RCC 7860 (cell line): ENCODE data around the gene CAMK4.

Experiments used
- DNase-seq: peaks from one replicate; pipeline ENCODE4 v3.0.0-alpha.2; 2015; ENCODE audit warnings: low spot score
- FAIRE-seq: peaks from 2 replicates; lab custom pipeline; 2012; peaks lifted over from hg19 to GRCh38; lab: Jason Lieb, UNC

CAMK4 gene

DNA sequence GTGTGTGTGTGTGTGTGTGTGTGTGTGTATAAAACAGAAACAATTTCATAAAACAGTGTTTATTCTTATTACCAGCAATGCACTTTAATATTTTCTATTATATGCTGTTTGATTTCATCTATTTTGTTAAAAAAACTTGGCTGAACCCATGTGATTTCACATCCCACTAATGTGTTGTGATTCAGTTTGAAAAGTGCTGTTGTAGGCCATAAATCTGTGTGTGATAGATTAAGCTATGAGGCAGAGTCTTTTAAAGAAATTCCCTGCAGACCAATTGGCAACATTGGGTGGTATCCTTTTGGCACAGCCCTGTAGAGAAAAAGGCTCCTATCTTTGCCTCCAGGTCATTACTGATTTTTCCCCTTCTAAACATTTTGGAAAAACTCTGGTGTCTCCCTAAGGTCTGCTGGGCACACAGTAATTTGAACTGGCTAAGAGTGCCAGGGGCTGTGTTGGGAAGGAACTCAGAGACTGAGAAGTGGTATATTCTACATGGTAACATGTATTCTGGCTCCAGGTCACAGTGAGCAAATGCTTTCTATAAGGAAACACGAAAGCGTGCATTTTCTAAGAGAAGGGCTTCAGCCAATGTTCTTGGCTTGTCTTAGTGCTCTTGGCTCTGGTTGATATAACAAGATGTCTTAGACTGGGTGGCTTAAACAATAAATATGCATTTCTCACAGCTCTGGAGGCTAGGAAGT, 4.5 kb downstream of the CAMK4 start:
- FAIRE-seq, result no peak

DNA sequence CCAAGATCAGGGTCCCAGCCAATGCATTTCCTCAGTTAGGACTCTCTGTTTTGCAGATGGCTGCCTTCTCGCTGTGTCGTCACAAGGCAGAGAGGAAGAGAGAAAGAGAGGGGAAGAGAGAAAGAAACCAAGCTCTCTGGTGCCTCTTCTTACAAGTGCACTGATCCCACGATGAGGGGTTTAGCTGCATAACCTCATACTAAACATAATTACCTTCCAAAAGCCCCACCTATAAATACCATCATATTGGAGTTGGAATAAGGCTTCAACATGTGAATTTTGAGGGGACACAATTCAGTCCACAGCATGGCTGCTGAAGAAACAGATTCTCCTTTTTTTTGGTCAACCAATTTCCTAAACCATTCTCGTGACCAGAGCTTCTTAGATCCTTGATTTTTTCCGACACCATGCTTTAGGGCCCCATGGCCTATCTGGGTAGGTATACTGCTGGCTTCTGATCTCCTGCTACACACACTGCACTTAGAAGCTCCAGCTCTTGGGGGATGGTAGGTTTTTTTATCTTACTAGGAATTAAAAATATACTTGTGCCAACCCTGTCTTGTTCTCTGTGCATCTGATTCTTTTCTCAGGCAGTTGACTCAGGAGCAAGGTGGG, 5.1 kb downstream of the CAMK4 start:
- no peak for FAIRE-seq

More for the DNA sequence above, 4.5 kb downstream of the CAMK4 start:
- DNase-seq, result no peak

DNA sequence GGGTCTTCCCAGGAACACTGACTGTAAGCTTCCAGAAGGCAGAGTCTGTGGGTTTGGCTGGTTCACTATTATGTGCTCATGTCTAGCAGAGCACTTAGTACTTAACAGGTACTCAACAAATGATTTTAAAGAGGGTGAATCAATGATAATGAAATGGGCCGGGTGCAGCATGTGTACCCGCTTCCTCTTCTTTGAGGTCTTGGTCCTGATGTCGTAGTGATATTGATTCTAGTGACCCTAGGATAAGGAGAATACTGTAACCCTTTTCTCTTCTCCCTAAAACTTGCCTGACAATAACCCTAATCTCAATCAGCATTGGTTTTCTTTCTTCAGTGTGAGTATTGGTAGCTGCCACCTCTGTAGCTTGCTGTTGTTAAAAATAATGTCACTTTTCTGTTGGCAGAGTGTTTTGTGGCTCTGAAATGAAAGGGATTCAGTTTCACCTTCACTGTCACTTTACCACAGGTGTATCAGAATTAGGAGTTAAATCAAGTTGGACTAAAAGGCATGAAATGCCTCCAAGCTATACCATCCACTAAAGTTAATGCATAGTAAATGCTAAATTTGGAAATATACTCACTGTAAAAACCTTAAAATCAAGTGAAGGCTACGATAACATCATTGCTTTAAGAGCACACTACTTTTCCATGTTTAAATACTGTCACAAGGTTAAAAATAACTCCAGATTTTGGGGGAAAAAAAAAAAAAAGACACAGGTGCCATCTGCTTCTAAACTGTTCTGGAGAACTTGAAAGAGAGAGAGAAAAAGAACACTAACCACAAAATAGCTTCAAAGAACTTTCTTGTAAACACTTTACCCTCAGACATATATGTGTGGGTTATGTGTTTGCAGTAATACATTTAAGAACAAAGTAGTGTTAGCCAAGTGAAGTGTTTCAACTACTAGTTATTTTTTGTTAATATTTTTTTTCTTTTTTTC, 6.0 kb downstream of the CAMK4 start:
- DNase-seq (no peak), FAIRE-seq (no peak)

More for the DNA sequence above, 5.1 kb downstream of the CAMK4 start:
- DNase-seq, result no peak

DNA sequence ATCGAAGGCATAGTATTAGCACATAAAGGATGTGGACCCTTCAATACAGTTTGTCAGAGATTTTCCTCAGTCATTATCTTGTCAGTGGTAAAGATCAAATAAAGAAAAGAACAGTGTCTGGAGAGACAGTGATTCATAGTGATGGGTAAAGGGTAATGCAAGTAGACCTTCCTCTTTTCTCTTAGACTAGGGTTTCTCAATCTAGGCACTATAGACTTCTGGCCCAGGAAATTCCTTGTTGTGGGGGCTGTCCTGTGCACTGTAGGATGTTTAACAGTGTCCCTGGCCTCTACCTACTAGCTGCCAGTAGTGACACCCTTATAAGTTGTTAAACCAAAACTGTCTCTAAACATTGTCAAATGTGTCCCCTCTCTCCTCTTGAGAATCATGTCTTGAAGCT, 6.9 kb downstream of the CAMK4 start:
- FAIRE-seq (no peak), DNase-seq (no peak)

DNA sequence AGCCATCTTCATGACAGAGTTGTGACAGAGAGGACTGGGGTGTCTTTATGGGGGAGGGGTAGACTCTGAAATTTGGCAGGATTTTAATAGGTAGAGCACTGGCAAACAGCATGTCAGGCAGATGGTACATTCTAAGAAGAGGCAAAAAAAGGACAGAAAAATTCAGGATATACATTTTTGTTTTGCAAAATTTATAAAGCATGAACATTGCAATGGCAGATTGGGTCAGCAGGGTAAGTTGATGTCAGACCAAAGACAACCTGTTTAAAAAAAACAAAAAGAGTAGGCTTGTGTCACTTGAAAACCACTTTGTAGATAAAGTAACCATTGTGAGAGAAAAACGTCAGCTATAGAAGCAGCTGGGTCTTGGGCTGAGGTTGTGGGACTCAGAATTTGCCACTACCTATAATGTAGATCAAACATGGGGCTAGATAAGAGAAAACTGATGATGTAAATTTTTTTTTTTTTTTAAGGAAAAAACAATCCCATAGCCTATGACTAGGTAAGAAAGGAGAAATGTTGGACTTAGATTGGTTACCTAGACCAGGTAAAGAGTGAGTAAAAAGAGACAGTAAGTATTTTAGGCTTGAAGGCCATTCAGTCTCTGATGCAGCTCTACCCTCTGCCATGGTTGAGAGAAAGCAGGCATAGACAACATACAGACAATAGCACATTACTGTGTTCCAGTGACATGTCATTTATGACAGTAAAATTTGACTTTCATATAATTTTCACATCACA, 8.3 kb downstream of the CAMK4 start:
- FAIRE-seq (no peak), DNase-seq (no peak)

DNA sequence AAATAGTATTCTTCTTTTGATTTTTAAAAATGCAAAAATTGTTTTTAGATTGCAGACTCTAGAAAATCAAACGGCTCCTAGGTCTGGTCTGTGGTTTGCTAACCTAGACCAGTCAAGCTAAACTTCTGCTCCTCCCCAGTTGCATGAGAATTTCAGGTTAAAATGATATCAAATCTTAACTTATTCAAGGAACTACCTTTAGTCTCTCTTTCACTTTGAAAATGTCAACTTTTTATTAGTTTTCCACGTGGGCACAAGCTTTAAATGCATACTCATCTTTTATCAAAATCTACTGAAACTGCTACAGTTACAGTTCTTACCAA, 8.8 kb downstream of the CAMK4 start:
- FAIRE-seq, result no peak
- no peak for DNase-seq

DNA sequence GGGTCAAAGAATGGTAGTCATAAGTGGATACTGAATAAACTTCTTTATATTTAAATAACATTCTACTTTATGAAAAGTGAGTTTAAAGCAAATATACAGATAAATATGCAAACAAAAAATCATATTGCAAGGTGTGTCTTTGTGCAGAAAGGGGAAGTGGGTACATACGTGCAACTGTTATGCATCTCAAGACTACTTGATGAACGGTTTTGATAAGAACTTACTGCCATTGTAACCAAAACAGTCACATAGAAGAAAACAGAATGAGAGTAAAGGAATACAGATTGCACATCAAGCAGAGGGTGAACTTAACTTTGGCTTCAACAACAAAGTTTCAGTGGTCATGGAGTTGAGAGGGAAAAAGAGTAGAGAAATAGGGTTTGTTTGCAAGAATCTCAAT, 9.9 kb downstream of the CAMK4 start:
- FAIRE-seq, result no peak
- DNase-seq, result no peak

DNA sequence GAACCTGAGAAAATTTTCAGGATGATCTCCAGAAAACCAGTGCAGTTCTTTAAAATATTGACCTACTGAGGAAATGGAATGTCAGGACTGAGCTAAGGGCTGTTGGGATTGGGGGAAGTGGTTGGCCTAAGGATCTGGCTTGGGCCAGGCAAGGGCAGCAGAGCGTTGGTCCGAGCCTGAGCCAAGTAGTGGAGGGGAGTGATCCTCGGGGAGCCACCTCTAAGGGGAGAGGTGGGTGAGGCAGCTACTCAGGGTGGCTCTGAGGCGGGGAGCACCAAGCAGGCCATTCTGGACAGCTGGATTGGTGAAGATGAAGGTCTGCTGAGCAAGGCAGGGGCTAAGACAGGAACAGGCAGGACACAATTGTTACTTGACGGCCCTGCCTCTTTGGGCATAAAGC, 11.5 kb downstream of the CAMK4 start:
- FAIRE-seq (no peak), DNase-seq (no peak)

DNA sequence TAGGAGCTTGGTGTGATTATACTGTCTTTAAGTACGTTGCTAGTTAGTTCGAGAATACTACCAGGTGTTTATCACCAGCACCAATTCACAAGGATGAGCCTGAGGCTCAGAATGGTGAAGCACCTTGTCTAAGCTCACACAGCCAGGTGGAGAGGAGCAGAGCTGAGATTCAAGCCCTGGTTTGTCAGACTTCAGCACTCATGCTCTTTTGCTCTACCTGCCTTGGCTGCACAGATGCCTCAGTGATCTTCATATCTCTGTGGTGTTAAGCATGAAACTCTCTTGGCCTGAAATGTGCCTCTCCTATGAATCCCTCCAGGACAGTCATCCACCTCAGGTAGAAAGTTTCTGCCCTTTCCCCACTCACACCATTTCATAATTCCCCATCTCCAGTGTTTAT, 12.2 kb downstream of the CAMK4 start:
- FAIRE-seq, result no peak
- DNase-seq, result no peak

DNA sequence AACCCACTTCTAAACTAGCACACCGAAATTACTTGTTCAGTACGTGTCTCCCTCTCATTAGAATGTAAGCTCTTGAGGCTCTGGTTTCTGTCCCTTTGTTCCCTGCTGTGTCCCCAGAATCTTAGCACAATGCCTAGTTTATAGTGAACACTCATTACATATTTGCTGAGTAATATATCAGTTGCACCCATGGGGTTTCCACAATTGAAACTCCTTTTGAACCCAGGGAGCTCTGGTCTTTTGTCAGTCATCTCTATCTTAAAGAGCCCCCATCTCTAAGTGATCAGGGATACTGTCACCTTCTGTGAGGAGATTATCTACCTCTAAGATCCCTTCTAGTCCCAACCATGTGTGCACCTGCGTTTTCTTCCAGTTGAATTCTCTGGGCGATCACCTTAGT, 12.8 kb downstream of the CAMK4 start:
- DNase-seq, result no peak
- no peak for FAIRE-seq

DNA sequence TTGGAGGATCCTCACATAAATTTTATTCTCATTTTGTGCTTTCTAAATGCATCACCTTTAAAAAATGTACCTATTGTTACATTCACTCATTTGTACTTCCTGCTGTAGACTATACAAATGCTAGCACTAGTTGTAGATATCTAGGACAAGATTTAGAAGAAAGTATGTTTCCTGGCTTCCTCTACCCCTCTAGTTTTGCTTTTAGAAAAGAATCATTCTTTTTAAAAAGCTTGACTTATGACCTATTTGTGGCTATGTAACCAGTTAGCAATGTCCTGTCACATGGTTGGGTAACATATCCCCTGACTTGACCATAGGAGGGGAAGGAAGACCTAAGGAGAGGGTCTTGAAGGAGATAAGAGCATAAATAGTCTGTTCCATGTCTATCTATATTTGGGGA, 13.3 kb downstream of the CAMK4 start:
- DNase-seq (no peak), FAIRE-seq (no peak)

DNA sequence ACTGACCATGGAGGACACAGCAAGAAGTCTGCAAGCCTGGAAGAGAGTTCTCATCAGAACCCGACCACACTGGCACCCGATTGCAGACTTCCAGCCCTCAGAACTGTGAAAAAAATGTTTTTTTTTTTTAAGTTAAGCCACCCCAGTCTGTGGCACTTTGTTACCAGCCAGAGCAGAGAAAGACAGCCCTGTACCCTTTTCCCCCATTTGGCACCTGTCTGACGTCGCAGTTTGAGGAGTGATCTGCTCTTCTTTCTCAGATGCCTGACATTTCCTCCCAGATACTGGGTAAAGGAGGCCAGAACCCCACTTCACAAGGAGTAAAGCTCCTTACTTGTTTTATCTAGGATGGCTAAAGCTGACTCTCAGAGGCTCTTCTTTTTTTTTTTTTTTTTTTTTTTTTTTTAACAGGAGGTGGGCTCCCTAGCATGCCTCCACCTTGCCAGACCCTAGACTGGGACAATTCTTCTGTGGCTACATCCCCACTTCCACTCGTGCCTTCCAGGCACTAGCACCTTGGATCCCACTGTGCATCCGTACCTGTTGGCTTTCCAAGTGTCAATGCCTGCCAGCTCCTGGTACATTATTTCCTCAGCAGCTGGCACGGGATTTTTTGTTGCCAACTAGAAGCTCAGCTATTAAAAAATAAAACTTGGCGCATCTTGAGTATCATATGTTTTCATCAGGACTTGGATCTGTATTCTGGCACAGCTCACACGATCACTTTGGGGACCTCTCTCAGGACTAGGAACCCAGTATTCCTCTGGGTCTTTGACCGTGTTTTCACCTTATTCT, 14.4 kb downstream of the CAMK4 start:
- FAIRE-seq, result no peak
- DNase-seq, result no peak

DNA sequence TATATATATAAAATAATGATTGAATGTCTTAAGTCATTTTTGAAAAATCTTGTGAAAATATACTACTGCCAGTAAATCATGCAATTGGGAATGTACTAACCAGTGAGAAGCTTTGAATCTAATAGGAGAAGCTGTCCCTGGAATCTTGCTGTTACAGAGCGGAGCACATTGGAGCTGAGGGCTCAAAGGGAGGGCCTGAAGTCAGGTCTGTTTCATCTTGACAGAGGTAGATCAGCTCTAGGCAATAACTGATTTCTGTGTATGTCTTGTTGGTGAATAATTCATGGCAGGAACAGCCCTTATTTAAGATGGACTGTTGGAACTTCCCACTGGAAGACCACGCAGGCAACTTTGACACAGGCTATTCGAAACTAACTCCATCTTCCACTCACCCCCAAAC, 17.5 kb downstream of the CAMK4 start:
- FAIRE-seq (no peak), DNase-seq (no peak)

DNA sequence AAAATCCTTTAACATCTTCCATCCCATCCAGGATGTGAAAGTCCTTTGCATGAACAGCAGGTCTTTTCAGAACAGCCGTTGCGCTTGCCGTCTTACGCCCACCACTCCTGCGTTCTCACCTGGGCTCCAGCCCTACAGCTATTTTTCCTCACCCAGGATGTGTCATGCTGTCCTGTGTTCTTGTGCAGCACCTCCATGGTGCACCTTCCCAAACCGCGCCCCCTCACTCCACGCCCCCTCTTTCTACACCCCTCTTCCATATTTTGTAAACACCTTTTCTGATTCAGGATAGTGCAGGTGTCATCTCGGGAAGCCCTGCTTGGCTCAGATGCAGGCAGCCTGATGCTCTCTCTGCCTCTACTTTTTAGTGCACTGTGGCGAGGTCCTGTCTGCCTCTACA, 18.4 kb downstream of the CAMK4 start:
- FAIRE-seq, result no peak
- DNase-seq, result no peak

DNA sequence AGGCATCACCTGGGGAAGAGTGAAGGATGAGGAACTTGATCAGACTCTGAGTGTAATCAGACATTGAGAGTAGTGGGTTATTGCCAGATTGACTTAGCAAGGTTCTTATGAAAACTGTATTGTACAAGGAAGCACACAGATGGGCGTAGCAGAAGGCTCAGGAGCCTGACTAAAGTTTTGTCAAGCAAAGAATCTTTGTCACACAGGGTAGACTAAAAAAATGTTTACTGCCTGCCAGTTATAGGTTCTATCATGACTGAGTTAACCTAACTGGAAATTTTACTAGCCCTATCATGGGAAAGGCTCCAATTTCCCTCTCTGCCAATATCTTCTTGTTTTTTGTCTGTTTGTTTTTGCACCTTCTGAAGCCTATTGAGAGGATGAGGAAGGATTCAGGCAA, 19.1 kb downstream of the CAMK4 start:
- FAIRE-seq, result no peak
- no peak for DNase-seq

DNA sequence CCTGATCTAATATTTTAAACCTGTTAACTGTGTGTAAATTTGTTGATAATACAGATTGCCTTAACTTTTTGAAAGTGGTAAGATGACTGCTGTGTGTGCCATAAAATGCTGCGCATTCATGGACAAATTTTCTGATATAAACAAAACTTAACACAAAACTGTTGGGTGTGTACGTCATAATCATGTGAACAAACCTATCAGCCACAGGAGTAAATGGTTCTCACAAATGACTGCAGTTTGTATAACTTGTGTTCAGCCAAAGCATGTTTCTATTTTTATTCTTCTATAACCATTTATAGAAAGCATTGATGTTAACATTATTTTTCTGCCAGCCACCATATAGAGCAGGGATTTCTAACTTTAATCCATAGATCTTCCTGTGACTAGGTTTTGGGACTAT, 21.5 kb downstream of the CAMK4 start:
- FAIRE-seq (no peak), DNase-seq (no peak)

DNA sequence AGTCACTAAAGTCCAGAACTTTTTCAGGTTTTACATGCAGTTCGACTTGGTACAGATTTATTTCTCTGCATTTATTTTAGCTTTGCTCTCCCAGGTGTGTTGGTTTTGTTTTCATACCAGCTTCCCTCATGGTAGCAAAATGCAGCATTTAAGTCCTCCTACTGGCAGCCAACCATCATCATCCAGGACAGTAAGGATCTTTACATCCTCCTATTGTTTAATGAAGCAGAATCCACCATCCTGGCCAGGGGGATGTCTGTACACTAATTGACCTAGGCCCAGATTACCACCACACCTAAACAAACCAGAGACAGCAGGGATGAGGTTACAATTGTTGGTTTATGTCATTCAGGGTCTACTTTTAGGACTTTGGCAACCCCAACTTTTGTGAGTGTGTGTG, 22.3 kb downstream of the CAMK4 start:
- FAIRE-seq, result no peak
- DNase-seq, result no peak

DNA sequence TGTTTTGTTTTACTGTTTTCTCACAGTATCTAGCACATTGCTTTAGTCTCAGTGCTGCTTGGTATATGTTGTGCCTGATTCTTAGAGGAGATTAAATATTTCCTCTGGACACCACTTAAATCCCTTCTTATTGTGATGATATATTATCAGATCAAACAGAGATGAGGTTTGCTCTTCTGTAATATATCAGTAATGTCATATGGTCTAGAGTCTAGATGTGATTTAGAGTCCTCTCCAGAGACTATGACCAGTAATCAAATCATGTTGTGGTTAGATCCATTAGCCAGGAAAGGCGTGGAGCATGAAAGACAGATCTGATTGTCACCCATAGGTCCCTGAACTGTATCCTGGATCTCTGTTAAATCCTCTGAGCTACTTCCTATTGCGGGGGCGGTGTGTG, 24.4 kb downstream of the CAMK4 start:
- FAIRE-seq (no peak), DNase-seq (no peak)

DNA sequence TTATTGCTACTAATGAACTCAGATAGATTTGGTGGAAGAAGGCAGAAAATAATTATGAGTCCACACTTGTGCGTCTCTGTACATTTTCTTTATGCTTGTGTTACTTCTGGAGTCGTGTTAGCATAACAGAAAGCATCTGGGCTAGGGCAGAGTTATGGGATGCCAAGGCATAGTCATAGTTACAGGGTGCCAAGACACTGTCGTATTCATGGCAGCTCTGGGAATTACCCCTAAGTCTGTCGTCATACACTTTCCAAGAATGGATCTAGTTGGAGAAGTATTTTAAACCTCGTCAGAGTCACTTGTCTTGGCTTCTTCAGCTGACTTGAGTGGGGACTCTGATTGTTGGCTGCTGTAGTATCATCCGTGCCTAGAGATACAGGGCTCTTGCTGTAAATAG, 27.7 kb downstream of the CAMK4 start:
- FAIRE-seq (no peak), DNase-seq (no peak)

DNA sequence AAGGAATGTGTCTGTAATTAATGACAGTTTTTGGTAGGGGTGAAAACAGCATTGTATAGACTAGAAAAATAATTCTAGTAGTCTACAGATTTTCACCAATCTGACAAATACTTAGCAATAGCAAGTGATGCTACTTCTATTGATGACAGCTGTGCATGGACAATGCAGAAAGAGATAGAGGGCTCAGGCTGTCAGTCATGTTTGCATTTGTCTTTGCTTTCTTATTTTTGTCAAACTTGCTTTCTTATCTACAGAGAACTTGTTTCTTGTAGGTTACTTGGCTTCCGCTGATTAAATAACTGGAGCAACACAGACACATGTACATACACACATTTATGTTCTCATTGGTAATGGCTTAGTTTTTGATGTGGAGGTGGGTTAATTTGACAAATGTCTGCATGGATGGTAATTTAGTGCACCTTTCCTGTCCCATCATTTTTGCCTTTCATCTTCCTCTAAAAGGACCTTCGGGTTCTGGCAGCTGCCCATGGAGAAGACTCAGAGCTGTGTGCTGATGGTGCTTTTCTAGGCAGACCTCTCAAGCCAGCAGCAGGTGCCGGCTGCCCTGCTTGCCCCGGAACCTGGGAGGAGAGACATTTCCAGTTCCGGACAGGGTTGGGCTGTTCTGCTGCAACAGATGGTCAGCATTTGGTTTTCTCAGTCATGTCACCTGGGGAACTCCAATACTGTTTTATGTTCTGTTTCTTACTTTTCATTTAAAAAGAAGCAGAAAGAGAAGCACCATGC, 28.8 kb downstream of the CAMK4 start:
- DNase-seq, result no peak
- no peak for FAIRE-seq
